Measurements from ENCODE around the gene SLC35F3.

SLC35F3 gene

DNA sequence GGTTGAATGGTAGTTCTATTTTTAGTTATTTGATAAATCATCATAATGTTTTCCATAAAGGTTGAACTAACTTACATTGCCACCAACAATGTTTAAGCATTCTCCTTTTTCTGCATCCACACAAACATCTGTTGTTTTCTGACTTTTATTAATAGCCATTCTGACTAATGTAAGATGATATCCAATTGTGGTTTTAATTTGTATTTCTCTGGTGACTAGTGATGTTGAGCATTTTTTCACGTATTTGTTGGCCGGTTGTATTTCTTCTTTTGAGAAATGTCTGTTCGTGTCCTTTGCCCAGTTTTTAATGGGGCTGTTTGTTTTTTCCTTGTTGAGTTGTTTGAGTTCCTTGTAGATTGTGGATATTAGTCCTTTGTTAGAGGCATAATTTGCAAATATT lies 24.6 kb upstream of the SLC35F3 start:
- Histone ChIP-seq H3K9me3 (ENCODE audit: control insufficient read depth, insufficient read depth, low read length) (no peaks in the 10 kb centered on the region), H3K9me2 (replicated peaks; ENCODE audit: control insufficient read depth, low read length) (no peaks in the 10 kb centered on the region), H3K4me3 (ENCODE audit: low read length) (no peak overlapping the region), H4K20me1 (ENCODE audit: control insufficient read depth, insufficient read depth, low read depth, low read length) (no peaks in the 10 kb centered on the region), H3K4me2 (ENCODE audit: low read length) (no peak overlapping the region), H3K27ac (ENCODE audit: low read depth, low read length) (no peak overlapping the region), H3K4me1 (ENCODE audit: control insufficient read depth, low read length) (no peaks in the 10 kb centered on the region), H3K27me3 (ENCODE audit: control insufficient read depth, low read length) (no peaks in the 10 kb centered on the region), H3K79me2 (ENCODE audit: control insufficient read depth, low read length) (no peaks in the 10 kb centered on the region), H3F3A (ENCODE audit: control insufficient read depth, insufficient read depth) (no peaks in the 10 kb centered on the region), H3K36me3 (ENCODE audit: control insufficient read depth, low read length) (no peaks in the 10 kb centered on the region)
- no peak for TF ChIP-seq EZH2phosphoT487 (IDR thresholded peaks at IDR 0.05; ENCODE audit: borderline replicate concordance, low read length)
- TF ChIP-seq, protein P1, sequence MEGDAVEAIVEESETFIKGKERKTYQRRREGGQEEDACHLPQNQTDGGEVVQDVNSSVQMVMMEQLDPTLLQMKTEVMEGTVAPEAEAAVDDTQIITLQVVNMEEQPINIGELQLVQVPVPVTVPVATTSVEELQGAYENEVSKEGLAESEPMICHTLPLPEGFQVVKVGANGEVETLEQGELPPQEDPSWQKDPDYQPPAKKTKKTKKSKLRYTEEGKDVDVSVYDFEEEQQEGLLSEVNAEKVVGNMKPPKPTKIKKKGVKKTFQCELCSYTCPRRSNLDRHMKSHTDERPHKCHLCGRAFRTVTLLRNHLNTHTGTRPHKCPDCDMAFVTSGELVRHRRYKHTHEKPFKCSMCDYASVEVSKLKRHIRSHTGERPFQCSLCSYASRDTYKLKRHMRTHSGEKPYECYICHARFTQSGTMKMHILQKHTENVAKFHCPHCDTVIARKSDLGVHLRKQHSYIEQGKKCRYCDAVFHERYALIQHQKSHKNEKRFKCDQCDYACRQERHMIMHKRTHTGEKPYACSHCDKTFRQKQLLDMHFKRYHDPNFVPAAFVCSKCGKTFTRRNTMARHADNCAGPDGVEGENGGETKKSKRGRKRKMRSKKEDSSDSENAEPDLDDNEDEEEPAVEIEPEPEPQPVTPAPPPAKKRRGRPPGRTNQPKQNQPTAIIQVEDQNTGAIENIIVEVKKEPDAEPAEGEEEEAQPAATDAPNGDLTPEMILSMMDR (IDR thresholded peaks at IDR 0.05; ENCODE audit: low read depth, low read length, poor library complexity, severe bottlenecking) = no peak

DNA sequence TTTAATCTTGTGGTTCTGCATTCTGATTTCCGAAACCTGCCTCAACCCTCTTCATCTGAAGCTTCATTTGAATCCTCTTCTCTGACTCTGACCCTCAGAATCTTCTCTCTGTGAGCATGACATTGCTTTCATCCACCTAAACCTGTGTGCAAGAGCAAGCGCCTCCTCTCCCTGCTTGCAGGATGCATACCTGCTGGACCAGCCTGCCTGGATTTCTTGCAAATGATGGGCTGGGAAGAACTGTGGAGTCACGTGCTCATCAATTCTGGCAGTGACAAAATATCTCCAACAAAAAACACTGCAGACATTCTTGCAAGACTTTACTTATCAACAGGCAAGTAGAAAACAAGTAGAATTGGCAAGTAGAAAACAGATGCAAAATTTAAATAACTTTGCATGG lies 20.8 kb upstream of the SLC35F3 start:
- no peak for TF ChIP-seq EZH2phosphoT487 (IDR thresholded peaks at IDR 0.05; ENCODE audit: borderline replicate concordance, low read length)
- TF ChIP-seq, protein P1 (IDR thresholded peaks at IDR 0.05; ENCODE audit: low read depth, low read length, poor library complexity, severe bottlenecking) = no peak
- Histone ChIP-seq H3K4me1 (ENCODE audit: control insufficient read depth, low read length) (no peaks in the 10 kb centered on the region), H3K4me3 (ENCODE audit: low read length) (no peak overlapping the region), H3F3A (ENCODE audit: control insufficient read depth, insufficient read depth) (no peaks in the 10 kb centered on the region), H3K36me3 (ENCODE audit: control insufficient read depth, low read length) (no peaks in the 10 kb centered on the region), H3K27me3 (ENCODE audit: control insufficient read depth, low read length) (no peaks in the 10 kb centered on the region), H3K9me3 (ENCODE audit: control insufficient read depth, insufficient read depth, low read length) (no peaks in the 10 kb centered on the region), H3K27ac (ENCODE audit: low read depth, low read length) (no peak overlapping the region), H3K79me2 (ENCODE audit: control insufficient read depth, low read length) (no peaks in the 10 kb centered on the region), H3K9me2 (replicated peaks; ENCODE audit: control insufficient read depth, low read length) (no peaks in the 10 kb centered on the region), H3K4me2 (ENCODE audit: low read length) (no peak overlapping the region), H4K20me1 (ENCODE audit: control insufficient read depth, insufficient read depth, low read depth, low read length) (no peaks in the 10 kb centered on the region)

DNA sequence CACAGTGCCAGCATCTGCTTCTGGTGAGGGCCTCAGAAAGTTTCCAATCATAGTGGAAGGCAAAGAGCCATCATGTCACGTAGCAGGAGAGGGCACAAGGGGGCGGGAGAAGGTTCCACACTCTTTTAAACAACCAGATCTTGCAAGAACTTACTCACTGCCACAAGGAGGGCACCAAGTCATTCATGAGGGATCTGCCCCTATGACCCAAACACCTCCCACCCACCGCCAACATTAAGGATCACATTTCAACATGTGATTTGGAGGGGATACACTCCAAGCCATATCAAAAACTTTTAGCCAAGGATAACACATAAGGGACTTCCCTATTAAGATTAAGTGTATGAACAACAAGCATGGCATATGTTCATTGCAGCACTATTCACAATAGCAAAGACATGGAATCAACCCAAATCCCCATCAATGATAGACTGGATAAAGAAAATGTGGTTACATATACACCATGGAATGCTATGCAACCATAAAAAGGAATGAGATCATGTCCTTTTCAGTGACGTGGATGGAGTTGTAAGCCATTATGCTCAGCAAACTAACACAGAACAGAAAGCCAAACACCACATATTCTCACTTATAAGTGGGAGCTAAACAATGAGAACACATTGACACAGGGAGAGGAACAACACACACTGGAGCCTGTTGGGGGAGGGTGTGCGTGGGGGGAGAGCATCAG lies 19.9 kb upstream of the SLC35F3 start:
- no peaks in the 10 kb centered on the region for H3K79me2 ChIP-seq (ENCODE audit: control insufficient read depth, low read length)
- H3K27ac ChIP-seq (ENCODE audit: low read depth, low read length) = no peak overlapping the region
- H3F3A ChIP-seq (ENCODE audit: control insufficient read depth, insufficient read depth) = no peaks in the 10 kb centered on the region
- H3K4me2 ChIP-seq (ENCODE audit: low read length) = no peak overlapping the region
- H3K4me3 ChIP-seq (ENCODE audit: low read length) = no peak overlapping the region
- no peaks in the 10 kb centered on the region for H3K9me3 ChIP-seq (ENCODE audit: control insufficient read depth, insufficient read depth, low read length)
- H3K4me1 ChIP-seq (ENCODE audit: control insufficient read depth, low read length) = no peaks in the 10 kb centered on the region
- no peaks in the 10 kb centered on the region for H3K27me3 ChIP-seq (ENCODE audit: control insufficient read depth, low read length)
- H3K36me3 ChIP-seq (ENCODE audit: control insufficient read depth, low read length) = no peaks in the 10 kb centered on the region
- no peaks in the 10 kb centered on the region for H3K9me2 ChIP-seq (replicated peaks; ENCODE audit: control insufficient read depth, low read length)
- TF ChIP-seq, protein P1 (IDR thresholded peaks at IDR 0.05; ENCODE audit: low read depth, low read length, poor library complexity, severe bottlenecking) = no peak
- TF ChIP-seq EZH2phosphoT487 (IDR thresholded peaks at IDR 0.05; ENCODE audit: borderline replicate concordance, low read length) = no peak
- no peaks in the 10 kb centered on the region for H4K20me1 ChIP-seq (ENCODE audit: control insufficient read depth, insufficient read depth, low read depth, low read length)
